GM19043 (cell line): Measurements from ENCODE around the gene TFB2M.
"Not testable (repeated sequence)": the region's sequence is repeated elsewhere in the genome, so short reads cannot be mapped to it uniquely, and the experiment has no call there.

Experiments used
- ATAC-seq: cut with Tn5 transposase; IDR thresholded peaks from one replicate; pipeline ENCODE4 v1.9.1; 2021; ENCODE audit warnings: low read depth; ENCODE audit not compliant: unreplicated experiment

TFB2M gene

DNA sequence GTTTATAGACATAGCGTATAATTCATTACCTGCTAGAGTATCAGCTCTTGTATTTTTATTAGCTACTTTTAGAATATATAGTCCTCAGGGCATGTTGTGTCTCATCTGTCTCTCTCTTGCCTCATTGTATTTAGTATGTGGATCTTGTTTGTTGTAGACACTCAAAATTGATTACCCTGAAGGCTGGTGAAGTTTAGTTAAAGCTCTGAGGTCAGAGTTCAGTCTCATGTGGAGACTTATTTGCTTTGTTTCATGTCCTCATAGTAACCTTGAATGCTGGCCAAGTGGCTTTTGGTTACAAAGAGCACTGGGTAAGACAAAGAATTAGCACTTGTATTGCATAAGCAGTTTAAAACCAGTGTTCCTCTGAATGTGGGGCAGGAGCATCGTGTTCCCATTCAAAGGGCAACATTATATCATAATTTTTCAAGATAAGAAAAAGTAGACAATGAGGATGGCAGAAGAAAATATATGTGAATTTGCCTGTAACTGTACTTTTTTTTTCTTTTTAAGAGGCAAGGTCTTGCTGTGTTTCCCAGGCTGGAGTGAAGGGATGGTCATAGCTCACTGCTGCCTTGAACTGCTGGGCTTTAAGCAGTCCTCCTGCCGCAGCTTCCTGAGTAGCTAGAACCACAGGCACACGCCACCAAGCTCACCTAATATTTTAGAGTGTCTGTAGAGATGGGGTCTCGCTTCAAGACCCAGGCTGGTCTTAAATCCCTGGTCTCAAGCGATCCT lies 17.6 kb upstream of the TFB2M start:
- no peak for ATAC-seq

DNA sequence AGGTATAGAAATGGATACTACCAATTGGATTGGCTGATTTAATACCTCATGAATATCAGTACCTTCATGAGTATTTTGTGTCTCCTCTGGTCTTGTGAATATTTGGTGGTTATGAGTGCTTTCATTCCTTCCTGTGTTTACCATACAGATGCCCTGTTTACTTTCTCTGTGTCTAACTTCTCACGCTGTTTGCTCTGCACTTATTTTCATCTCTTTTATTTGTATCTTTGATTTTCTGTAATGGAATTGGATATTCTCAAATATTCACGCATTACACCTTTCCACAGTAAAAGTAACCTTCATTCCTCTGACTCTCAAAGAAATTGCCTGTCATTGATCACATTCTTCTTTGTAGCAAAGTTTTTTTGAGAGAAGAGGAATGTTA lies 17.0 kb upstream of the TFB2M start:
- no peak for ATAC-seq

- ATAC-seq, result no peak
These were observed 16.4 kb upstream of the TFB2M start for GRCh38 chr1:246582301-246583055.

- no peak for ATAC-seq
These were observed 14.7 kb upstream of the TFB2M start for GRCh38 chr1:246580497-246581370.

DNA sequence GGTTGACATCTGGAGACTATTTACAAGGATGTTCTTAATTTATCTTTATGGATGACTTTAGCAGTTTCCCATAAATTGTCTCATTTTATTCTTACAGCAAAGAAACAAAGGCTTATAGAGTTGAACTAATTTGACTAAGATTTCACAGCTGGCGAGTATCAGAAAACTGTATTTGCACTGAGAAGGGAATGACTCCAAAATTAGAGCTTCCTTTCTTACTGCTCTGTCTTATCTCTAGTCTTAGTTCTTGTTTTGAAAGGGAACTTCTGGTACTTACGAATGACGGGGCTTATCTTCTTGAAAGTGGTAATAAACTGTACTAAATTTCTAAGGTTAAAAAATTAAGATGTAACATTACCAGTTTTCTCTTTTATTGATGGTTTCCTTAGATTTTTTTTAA lies 13.8 kb upstream of the TFB2M start:
- peak; percentile 66 for ATAC-seq

- ATAC-seq, result no peak
These were observed 11.7 kb upstream of the TFB2M start for GRCh38 chr1:246577720-246578106.

- ATAC-seq, result no peak
These were observed 11.1 kb upstream of the TFB2M start for GRCh38 chr1:246577082-246577719.

GRCh38 chr1:246576709-246577032 lies 10.6 kb upstream of the TFB2M start:
- ATAC-seq, result no peak

DNA sequence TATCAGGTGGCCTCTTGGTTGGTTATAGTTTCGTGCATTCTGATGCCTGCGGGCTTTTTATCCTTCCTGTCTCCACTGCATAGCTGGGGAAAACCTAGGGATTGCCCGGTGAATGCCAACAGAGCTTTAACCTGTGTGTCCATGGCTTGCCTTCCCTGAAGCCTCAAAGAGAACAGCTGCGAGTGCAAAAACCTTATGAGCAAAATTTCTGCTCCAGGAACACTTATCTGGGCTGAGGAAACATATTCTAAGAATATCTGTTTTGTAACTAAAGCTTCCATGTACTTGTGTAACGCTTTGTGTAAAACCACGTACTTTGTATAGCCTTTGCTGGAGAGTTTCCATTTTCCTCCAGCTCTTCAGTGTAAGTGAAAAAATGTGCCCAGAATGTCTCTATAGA lies 7.4 kb upstream of the TFB2M start:
- ATAC-seq, result no peak

- no peak for ATAC-seq
These were observed 6.7 kb upstream of the TFB2M start for GRCh38 chr1:246572785-246573184.

DNA sequence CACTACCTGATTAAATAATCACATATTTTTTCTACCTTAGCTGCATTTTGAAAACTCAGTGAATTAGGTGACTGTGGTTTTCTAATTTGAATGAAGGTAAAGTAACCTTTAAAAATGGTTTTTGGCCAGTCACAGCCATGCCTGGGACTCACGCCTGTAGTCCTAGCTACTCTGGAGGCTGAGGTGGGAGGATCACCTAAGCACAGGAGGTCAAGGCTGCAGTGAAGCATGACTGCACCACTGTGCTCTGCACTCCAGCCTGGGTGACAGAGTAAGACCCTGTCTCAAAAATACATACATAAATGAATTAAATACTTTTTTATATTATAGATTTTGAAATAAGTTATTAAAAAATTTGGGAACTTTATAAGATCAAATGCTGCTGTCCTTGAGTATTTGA lies 5.9 kb upstream of the TFB2M start:
- no peak for ATAC-seq

DNA sequence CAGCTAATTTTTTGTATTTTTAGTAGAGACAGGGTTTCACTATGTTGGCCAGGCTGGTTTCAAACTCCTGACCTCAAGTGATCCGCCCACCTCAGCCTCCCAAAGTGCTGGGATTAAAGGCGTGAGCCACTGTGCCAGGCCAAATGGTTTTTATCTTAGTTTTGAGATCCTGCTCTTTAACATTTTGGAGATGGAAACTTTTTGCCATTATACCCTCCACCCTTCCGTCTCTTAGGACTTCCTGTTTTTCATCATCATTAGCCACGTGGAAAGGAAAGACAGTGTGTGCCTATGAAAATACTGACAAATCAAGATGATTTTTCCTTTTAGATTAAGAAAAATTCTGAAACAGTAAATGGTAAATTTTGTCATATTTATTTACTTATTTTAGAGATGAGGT lies 5.2 kb upstream of the TFB2M start:
- ATAC-seq, result not testable (repeated sequence)

- ATAC-seq, result no peak
These were observed 3.5 kb upstream of the TFB2M start for GRCh38 chr1:246569248-246570238.

DNA sequence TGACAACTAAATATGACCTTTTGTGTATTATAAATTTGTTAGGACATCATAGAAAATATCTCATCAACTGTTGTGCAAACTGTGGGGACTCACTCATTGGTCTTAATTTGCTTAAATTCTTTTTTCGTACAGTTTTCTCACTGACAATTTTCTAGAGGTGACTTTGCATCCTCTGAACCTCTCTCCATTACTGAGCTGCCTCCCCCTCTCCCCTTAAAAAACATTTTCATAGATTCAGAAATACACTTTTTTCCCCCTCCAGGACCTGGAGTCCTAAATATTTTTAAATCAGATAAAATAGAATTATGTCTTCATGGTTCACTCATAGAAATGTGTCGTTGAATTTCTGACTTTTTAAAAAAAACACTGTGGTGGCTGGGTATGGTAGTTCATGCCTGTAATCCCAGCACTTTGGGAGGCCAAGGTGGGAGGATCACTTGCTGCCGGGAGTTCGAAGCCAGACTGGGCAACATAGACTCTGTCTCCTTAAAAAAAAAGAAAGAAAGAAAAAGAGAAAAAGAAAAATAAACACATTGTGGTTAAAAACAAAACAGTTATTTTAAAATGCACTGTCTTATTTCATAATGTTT lies 1.7 kb upstream of the TFB2M start:
- no peak for ATAC-seq

DNA sequence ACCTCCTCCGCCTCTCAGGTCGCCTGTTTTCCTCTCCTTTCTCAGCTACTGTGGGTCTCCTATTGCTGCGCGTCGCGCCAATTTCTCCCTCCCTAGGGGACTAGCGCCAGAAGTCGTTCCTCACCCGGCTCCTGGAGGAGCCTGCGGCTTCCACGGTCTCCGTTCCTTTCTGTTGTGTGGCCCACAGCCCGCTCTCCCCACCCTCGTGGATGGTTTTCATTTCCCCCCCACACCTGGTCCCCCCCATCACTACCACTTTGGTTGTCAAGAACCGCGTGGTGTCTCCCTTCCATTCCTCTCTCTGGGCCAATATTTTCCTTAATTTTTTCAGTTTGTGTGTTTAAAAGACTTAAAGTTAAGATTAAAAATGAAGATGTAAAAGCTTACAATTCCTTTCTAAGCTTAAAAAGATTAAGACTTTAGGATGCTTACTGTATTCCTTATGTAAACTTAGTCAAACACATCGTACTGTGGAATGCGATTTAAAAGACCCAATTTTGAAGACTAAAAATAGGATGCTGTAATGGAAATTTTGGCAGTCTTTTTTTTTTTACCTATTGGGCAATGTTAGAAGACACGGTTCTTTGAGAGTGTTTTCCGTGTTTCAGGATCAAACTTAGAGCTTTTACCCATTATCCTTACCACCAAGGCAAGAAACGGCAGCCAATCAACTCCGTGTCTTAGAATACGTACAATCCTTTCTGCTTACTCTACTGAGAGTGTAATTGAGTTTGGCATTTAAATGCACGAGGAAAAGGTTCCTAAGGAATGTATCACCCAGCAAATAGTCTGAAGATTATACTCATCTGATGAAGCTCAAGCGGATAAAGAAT lies 968 bp upstream of the TFB2M start:
- peak; percentile 8 for ATAC-seq

- peak; percentile 1 for ATAC-seq
These were observed 322 bp downstream of the TFB2M start for GRCh38 chr1:246565751-246566127.

DNA sequence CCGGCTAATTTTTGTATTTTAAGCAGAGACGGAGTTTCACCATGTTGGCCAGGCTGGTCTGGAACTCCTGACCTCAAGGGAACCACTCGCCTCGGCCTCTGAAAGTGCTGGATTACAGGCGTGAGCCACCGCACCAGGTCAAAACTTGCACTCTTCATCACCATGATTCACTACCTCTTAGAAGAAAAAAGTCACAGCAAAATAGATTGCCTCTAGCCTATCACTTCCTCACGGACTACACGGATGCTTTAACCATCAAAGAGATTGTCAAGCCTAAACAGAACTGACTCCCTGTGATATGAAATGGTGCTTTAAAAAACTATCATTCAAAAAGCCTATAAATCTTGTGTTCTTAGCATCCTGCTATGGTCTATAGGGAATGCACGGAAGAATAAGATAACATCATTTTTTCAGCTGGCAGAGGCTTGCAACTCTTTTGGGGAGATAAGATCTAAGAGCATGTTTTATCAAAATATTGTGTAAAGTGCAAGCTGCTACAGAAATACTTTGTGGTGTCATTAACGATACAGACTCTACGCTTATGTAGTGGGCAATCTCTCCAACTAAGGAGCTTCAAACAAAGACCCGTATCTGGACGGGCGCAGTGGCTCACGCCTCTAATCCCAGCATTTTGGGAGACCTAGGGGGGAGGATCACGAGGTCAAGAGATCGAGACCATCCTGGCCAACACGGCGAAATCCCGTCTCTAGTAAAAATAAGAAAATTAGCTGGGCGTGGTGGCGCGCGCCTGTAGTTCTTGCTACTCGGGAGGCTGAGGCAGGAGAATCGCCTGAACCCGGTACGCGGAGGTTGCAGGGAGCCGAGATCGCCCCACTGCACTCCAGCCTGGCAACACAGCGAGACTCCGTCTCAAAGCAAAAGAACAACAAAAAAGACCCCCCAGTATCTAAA lies 966 bp downstream of the TFB2M start:
- ATAC-seq, result no peak

DNA sequence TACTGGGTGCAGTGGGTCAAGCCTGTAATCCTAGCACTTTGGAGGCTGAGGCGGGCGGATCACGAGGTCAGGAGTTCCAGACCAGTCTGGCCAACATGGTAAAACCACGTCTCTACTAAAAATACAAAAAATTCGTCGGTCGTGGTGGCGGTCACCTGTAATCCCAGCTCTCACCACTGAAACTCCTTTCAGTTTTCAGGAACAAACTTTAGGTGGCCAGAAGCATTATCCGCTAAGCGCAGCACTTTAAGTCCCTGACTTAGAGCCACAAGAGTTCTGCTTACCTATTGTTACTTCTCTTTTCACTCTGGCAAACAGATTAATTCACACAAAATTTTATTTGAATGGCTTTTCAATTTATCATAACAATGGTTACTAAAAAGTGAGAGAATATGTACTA lies 5.2 kb downstream of the TFB2M start:
- ATAC-seq, result not testable (repeated sequence)
